ENCODE data around the gene AKR7A2.
"Not testable (repeated sequence)": the region's sequence is repeated elsewhere in the genome, so short reads cannot be mapped to it uniquely, and the experiment has no call there.

The AKR7A2 gene

GRCh38 chr1:19294638-19295037 lies 17.3 kb downstream of the AKR7A2 start:
- no peak for DNase-seq

- DNase-seq = no peak
Measured at GRCh38 chr1:19289244-19289643, 22.7 kb downstream of the AKR7A2 start.

- DNase-seq = not testable (repeated sequence)
Measured at GRCh38 chr1:19288324-19289241, 23.4 kb downstream of the AKR7A2 start, which contains the start of gene AKR7A3. Gene AKR7A3, minus strand, starts transcription at chr1:19288770. Its CDS starts 61 bp downstream, at chr1:19288709.

- no peak for DNase-seq
Measured at GRCh38 chr1:19287436-19288185, 24.3 kb downstream of the AKR7A2 start.

- not testable (repeated sequence) for DNase-seq
Measured at GRCh38 chr1:19285807-19286206, 26.1 kb downstream of the AKR7A2 start.

GRCh38 chr1:19285366-19285765 lies 26.6 kb downstream of the AKR7A2 start:
- not testable (repeated sequence) for DNase-seq

- DNase-seq = no peak
Measured at GRCh38 chr1:19284881-19285280, 27.1 kb downstream of the AKR7A2 start.

GRCh38 chr1:19283891-19284290 lies 28.1 kb downstream of the AKR7A2 start:
- no peak for DNase-seq

- no peak for DNase-seq
Measured at GRCh38 chr1:19274636-19275035, 37.3 kb downstream of the AKR7A2 start.

GRCh38 chr1:19273844-19274531 lies 38.0 kb downstream of the AKR7A2 start:
- not testable (repeated sequence) for DNase-seq

GRCh38 chr1:19273106-19273843 lies 38.7 kb downstream of the AKR7A2 start:
- DNase-seq = no peak

- DNase-seq = no peak
Measured at GRCh38 chr1:19272064-19272463, 39.9 kb downstream of the AKR7A2 start.

- not testable (repeated sequence) for DNase-seq
Measured at GRCh38 chr1:19270343-19270730, 41.6 kb downstream of the AKR7A2 start.

- DNase-seq = not testable (repeated sequence)
Measured at GRCh38 chr1:19269427-19270342, 42.3 kb downstream of the AKR7A2 start.

GRCh38 chr1:19268445-19268844 lies 43.5 kb downstream of the AKR7A2 start:
- DNase-seq = no peak

GRCh38 chr1:19262744-19263143 lies 49.2 kb downstream of the AKR7A2 start:
- no peak for DNase-seq

- DNase-seq = no peak
Measured at GRCh38 chr1:19262047-19262446, 49.9 kb downstream of the AKR7A2 start.

GRCh38 chr1:19260211-19261138 lies 51.5 kb downstream of the AKR7A2 start:
- no peak for DNase-seq

GRCh38 chr1:19258353-19258752 lies 53.6 kb downstream of the AKR7A2 start:
- no peak for DNase-seq

All from SIG-M5 (cell line).